ENCODE measurements around the gene TMPRSS11B.
"Not testable (repeated sequence)": the region's sequence is repeated elsewhere in the genome, so short reads cannot be mapped to it uniquely, and the experiment has no call there.

Gene TMPRSS11B

GRCh38 chr4:68245594-68245993 is at the start of gene TMPRSS11B:
Gene TMPRSS11B, minus strand, starts transcription at chr4:68245694. Its CDS starts 136 bp downstream, at chr4:68245558.
- no peak for DNase-seq (ENCODE audit: low read depth)

- no peak for DNase-seq (ENCODE audit: low read depth)
These were observed 45.8 kb upstream of the TMPRSS11B start for GRCh38 chr4:68291256-68291655.

GRCh38 chr4:68288393-68288740 is 42.9 kb upstream of the TMPRSS11B start:
- DNase-seq (ENCODE audit: low read depth), result no peak

GRCh38 chr4:68287704-68288392 is 42.4 kb upstream of the TMPRSS11B start:
- no peak for DNase-seq (ENCODE audit: low read depth)

- no peak for DNase-seq (ENCODE audit: low read depth)
These were observed 38.2 kb upstream of the TMPRSS11B start for GRCh38 chr4:68283714-68284113.

- no peak for DNase-seq (ENCODE audit: low read depth)
These were observed 37.6 kb upstream of the TMPRSS11B start for GRCh38 chr4:68283095-68283494.

- DNase-seq (ENCODE audit: low read depth), result not testable (repeated sequence)
These were observed 36.6 kb upstream of the TMPRSS11B start for GRCh38 chr4:68281796-68282740.

- DNase-seq (ENCODE audit: low read depth), result no peak
These were observed 32.5 kb upstream of the TMPRSS11B start for GRCh38 chr4:68278029-68278428.

GRCh38 chr4:68277627-68278026 is 32.1 kb upstream of the TMPRSS11B start:
- DNase-seq (ENCODE audit: low read depth), result no peak

GRCh38 chr4:68272860-68273259 is 27.4 kb upstream of the TMPRSS11B start:
- DNase-seq (ENCODE audit: low read depth), result no peak

GRCh38 chr4:68272380-68272779 is 26.9 kb upstream of the TMPRSS11B start:
- DNase-seq (ENCODE audit: low read depth), result no peak

- DNase-seq (ENCODE audit: low read depth), result no peak
These were observed 26.4 kb upstream of the TMPRSS11B start for GRCh38 chr4:68271851-68272357.

- no peak for DNase-seq (ENCODE audit: low read depth)
These were observed 22.0 kb upstream of the TMPRSS11B start for GRCh38 chr4:68267433-68267944.

- DNase-seq (ENCODE audit: low read depth), result no peak
These were observed 19.5 kb upstream of the TMPRSS11B start for GRCh38 chr4:68264875-68265565.

GRCh38 chr4:68259191-68259590 is 13.7 kb upstream of the TMPRSS11B start:
- no peak for DNase-seq (ENCODE audit: low read depth)

- DNase-seq (ENCODE audit: low read depth), result no peak
These were observed 12.2 kb upstream of the TMPRSS11B start for GRCh38 chr4:68257719-68258118.

GRCh38 chr4:68256284-68256683 is 10.8 kb upstream of the TMPRSS11B start:
- no peak for DNase-seq (ENCODE audit: low read depth)

GRCh38 chr4:68250151-68250930 is 4.8 kb upstream of the TMPRSS11B start:
- no peak for DNase-seq (ENCODE audit: low read depth)

- no peak for DNase-seq (ENCODE audit: low read depth)
These were observed 3.9 kb upstream of the TMPRSS11B start for GRCh38 chr4:68249434-68249833.

GRCh38 chr4:68240620-68241019 is 4.9 kb downstream of the TMPRSS11B start:
- DNase-seq (ENCODE audit: low read depth), result no peak

- no peak for DNase-seq (ENCODE audit: low read depth)
These were observed 16.9 kb downstream of the TMPRSS11B start for GRCh38 chr4:68228568-68228967.

Measured in stimulated activated CD8-positive, alpha-beta memory T cell treated with anti-CD3 and anti-CD28 coated beads, Interleukin-12 subunit alpha, Interleukin-12 subunit beta, amount 100 ng/mL, for 4 hours (primary cell).